ENCODE measurements around the gene B4GALT5. TPM values are rescaled to one million over a fixed set of nuclear protein-coding genes. Genes with fewer than 3 reads are reported as not detected.

Gene B4GALT5
- total RNA-seq, 4 donors from 2014 or later, result 4.2 to 10.3 (median 7.1) TPM

GRCh38 chr20:49677777-49678758 lies 35.6 kb downstream of the B4GALT5 start:
- DNase-seq (ENCODE audit: low spot score in 2 of 2), result no peak
- 70 to 74% methylated on average over 11 of the region's 11 CpGs for WGBS, 2 donors
- no peak overlapping the region for H3K4me3 ChIP-seq (ENCODE audit: low read depth, poor library complexity, severe bottlenecking)
- TF ChIP-seq POLR2A (IDR thresholded peaks at IDR 0.05) (no peak), CTCF (IDR thresholded peaks at IDR 0.05) (no peak)
- intact Hi-C loops (cut with DNase I; ENCODE audit: low total_unique reads), result no loop called here

DNA sequence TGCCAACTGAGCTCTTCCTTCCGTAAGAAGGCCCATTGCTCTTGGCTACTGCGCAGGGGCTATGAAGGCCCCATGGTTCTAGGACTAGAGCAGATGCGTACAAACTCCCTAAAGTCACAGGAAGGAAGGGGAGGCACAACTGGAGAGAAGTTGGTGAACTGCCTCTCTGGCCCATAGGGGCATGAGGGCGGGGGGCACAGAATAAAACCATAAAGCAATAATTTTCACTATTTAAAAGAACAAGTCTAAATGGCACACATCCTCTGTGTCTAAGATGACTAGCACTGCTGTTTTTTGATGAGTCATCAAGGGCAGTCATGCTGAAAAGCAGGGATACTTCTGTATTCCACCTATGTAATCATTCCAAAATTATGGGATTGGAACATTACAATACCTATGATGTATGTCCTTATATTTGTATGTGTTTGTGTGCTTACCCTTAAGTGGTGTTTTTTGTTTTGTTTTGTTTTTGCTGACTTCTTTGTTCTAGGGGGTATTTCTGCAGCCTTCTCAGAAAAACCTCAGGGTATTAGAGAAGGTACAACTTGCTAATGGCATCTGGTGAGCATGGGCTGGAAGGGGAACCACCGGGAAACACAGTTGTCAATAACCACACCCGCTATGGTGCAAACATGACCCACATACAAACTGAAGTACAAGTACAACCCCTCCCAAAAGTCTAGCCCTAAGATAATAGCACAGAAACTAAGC lies 36.9 kb downstream of the B4GALT5 start:
- WGBS, 2 donors, result 57 to 59% methylated on average over 6 of the region's 6 CpGs

GRCh38 chr20:49675368-49676151 lies 38.1 kb downstream of the B4GALT5 start:
- no peak for DNase-seq (ENCODE audit: low spot score in 2 of 2)
- TF ChIP-seq POLR2A (IDR thresholded peaks at IDR 0.05) (no peak), CTCF (IDR thresholded peaks at IDR 0.05) (no peak)

More for the DNA sequence above, 36.9 kb downstream of the B4GALT5 start:
- intact Hi-C loops (cut with DNase I; ENCODE audit: low total_unique reads), result no loop called here
- no peak for TF ChIP-seq POLR2A (IDR thresholded peaks at IDR 0.05)
- TF ChIP-seq CTCF (IDR thresholded peaks at IDR 0.05), result no peak
- no peak overlapping the region for H3K4me3 ChIP-seq (ENCODE audit: low read depth, poor library complexity, severe bottlenecking)
- peak in 1 of 2 donors; percentile 64 for DNase-seq (ENCODE audit: low spot score in 2 of 2)

GRCh38 chr20:49674383-49675352 lies 39.0 kb downstream of the B4GALT5 start:
- 74 to 84% methylated on average over 10 of the region's 10 CpGs for WGBS, 2 donors

More at GRCh38 chr20:49675368-49676151, 38.1 kb downstream of the B4GALT5 start:
- WGBS, 2 donors, result 84 to 88% methylated on average over 9 of the region's 9 CpGs
- intact Hi-C loops (cut with DNase I; ENCODE audit: low total_unique reads), result no loop called here
- no peak overlapping the region for H3K4me3 ChIP-seq (ENCODE audit: low read depth, poor library complexity, severe bottlenecking)

More at GRCh38 chr20:49674383-49675352, 39.0 kb downstream of the B4GALT5 start:
- TF ChIP-seq POLR2A (IDR thresholded peaks at IDR 0.05) (no peak), CTCF (IDR thresholded peaks at IDR 0.05) (no peak)
- intact Hi-C loops (cut with DNase I; ENCODE audit: low total_unique reads), result no loop called here
- no peak overlapping the region for H3K4me3 ChIP-seq (ENCODE audit: low read depth, poor library complexity, severe bottlenecking)
- no peak for DNase-seq (ENCODE audit: low spot score in 2 of 2)

Data from lower leg skin (tissue), 4 donors.